Umbilical cord (tissue), 2 donors: Measurements from ENCODE around the gene HLA-DQA2. TPM values are rescaled to one million over a fixed set of nuclear protein-coding genes. Genes with fewer than 3 reads are reported as not detected.
"Not testable (repeated sequence)": the region's sequence is repeated elsewhere in the genome, so short reads cannot be mapped to it uniquely, and the experiment has no call there.

Experiments
- DNase-seq: peaks from one replicate; pipeline ENCODE4 v3.0.0-alpha.2; 2015; ENCODE audit warnings: low spot score
- total RNA-seq: library from RNA; depleted of rRNA; stranded (reverse); fragments of >200 nt; gene quantifications from one replicate; pipeline ENCODE4 v1.2.3, GENCODE V29; 2014; ENCODE audit warnings: low replicate concordance; ENCODE audit not compliant: insufficient read depth

HLA-DQA2 gene
- not detected for total RNA-seq

GRCh38 chr6:32741031-32741960 is at the start of gene HLA-DQA2:
Gene HLA-DQA2, plus strand, starts transcription at chr6:32741391. Its CDS starts 53 bp downstream, at chr6:32741444.
- DNase-seq, result no peak

- DNase-seq, result no peak
Measured at GRCh38 chr6:32692019-32692418, 49.2 kb upstream of the HLA-DQA2 start.

DNA sequence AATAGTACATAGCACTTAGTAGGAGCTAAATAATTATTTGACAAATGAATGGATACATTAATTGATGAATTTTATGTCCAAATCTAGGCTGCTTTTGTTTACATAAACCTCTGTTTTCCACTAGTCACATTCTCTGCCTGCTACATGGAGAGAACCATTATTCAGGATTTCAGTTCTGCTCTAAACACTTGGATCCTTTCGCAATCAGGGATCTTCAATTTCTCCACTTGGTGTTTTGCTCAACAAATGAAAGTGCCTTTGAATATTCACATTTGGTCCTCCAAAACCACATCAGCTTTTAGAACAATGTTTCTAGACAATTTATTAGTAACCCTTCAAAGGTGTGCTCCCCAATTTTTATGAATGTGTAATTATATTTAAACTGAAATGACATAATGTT is 44.2 kb upstream of the HLA-DQA2 start:
- DNase-seq, result no peak

GRCh38 chr6:32700391-32701040 is 40.7 kb upstream of the HLA-DQA2 start:
- DNase-seq, result peak; percentile 58

DNA sequence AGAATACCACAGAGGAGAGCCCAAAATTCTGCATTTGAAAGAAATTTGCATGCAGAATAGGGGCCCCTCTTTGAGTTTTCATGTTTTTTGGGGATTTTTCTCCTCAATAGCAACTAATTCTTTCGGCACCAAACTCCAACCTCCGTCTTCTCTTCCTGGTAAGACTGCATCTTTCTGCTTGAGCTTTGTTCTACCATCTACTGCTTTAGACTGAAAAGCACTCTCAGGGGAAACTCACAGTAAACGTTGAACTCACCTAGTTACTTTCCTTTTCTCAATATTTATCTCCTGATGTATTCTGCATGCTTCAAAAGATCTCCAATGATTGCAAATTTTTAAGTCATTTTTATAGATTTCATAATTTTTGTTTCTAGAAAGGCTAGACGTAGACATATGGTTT is 37.8 kb upstream of the HLA-DQA2 start:
- DNase-seq, result no peak

DNA sequence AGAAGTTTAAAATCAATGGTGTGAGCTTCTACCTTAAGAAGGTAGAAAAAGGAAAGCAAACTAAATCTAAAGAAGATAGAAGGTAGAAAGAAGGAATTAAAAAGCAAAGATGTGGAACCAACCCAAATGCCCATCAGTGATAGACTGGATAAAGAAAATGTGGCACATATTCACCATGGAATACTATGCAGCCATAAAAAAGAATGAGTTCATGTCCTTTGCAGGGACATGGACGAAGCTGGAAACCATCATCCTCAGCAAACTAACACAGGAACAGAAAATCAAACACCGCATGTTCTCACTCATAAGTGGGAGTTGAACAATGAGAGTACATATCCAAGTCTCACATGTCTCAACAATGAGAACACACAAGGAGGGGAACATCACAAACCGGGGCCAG is 36.0 kb upstream of the HLA-DQA2 start:
- not testable (repeated sequence) for DNase-seq

DNA sequence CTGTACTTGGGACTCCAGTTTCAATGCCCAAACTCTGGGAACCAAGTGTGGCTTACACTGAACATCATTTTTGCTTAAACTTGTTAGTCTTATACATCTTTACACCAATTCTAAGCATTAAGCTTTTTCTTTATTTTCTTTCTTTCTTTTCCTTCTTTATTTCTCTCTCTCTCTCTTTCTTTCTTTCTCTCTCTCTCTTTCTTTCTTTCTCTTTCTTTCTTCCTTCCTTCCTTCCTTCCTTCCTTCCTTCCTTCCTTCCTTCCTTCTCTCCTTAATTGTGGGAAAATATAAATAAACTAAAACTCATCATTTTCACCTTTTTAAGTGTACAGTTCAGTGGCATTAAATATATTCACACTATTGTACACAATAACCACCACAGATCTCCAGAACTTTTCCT is 31.6 kb upstream of the HLA-DQA2 start:
- no peak for DNase-seq

- no peak for DNase-seq
Measured at GRCh38 chr6:32713241-32713640, 27.9 kb upstream of the HLA-DQA2 start.

DNA sequence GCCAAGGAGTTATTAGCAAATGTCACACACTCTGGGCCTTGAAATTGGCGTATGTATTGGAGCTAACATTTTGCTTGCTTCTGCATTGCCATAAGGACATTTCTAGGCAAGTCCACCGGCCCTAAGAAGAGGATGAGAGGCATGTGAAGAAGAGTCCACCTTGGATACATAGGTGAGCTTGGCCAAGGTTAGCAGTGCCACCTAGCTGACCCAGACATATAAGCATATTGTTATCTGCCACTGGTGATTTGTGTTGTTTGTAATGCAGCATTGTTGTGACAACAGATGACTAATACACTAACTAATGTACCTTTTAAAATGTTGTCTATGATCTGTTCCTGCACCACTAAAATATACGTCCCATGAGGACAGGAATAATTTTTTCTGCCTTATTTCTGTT is 24.8 kb upstream of the HLA-DQA2 start:
- DNase-seq, result no peak

DNA sequence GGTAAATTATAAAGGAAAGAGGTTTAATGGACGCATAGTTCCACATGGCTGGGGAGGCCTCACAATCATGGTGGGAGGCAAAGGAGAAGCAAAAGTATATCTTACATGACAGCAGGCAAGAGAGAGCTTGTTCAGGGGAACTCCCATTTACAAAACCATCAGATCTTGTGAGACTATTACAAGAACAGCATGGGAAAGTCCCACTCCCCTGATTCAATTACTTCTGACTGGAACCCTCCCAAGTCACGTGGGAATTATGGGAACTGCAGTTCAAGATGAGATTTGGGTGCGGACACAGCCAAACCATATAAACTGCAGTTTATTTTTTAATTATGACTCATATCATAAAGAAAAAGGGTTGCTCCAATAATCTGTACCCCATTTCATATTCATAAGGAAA is 22.3 kb upstream of the HLA-DQA2 start:
- no peak for DNase-seq

DNA sequence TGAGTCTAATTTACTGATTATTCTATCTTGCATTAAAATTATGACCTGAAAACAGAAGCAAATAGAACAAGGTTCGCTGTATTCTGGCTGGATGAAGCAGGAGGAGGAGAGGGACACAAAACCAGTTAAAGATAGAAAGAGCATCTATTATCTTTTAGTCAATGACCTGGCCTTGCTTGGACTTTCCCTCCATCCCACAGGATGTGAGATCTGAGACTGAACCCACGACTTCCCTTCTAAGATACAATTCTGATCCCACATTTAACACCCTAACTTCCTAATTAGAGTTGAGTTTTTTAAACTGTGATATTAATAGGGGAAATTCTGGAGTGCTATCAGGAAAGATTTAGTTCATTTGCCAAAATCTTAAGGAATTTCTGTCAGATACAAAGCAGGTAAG is 3.1 kb upstream of the HLA-DQA2 start:
- no peak for DNase-seq

DNA sequence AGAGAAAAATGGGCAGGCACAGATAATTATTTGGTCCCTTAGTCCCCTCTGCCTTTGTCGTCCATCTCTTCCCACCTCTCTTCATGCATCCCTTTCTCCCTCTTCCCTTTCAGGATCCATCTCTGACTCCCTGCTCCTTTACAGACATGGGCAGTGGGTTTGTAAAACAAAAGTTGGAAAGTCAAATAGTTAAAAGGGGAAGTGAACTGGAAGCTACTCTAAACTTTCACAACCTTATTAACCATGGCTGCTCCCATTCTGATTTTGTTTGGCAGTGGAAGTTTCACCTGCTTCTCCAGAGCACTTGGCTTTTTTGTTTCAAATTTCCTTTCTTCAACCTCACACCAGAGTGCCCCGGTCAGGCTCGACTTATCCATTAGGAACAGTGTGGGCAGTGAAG is 1.2 kb downstream of the HLA-DQA2 start:
- DNase-seq, result no peak

DNA sequence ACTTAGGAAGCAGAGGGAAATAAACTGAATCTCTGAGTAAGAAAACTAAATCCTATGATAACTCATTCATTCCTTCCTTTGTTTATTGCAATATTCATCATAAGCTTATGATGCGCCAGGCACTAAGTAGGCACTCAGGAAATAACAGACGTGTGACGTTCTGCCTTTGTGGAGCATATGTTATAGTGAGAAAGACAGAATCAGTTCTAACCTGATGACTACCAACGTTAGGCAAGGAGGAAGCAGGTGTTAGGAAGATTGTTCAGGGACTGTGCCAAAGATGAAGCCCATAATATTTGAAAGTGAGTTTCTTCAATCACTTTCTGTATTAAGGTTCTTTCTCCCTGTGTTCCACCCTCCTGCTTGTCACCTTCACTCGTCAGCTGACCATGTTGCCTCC is 3.6 kb downstream of the HLA-DQA2 start:
- no peak for DNase-seq

DNA sequence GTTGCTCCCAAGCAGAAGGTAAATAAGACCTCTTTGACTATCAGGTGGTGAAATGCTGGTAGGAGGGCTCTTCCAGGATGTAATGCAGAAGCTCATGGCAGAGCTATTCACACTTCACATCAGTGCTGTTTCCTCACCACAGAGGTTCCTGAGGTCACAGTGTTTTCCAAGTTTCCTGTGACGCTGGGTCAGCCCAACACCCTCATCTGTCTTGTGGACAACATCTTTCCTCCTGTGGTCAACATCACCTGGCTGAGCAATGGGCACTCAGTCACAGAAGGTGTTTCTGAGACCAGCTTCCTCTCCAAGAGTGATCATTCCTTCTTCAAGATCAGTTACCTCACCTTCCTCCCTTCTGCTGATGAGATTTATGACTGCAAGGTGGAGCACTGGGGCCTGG is 4.5 kb downstream of the HLA-DQA2 start:
- not testable (repeated sequence) for DNase-seq

DNA sequence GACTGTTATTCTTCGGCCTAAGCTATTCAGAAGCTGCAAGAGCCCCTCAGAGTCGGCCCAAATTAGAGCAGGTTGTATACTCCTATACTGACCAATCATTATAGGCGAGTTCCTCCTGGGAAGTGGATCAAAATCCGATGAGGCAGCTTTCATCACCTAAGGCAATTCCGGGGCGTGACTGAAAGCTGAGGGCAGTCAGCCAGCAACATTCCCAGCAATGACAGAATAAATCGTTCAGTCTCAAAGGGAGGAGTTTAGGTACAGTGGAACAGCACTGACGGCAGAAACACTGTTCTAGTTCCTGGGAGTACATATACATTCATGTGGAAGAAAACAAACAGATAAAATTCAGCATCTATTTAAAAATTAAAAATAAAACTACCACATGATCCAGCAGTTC is 11.4 kb downstream of the HLA-DQA2 start:
- DNase-seq, result no peak

- DNase-seq, result no peak
Measured at GRCh38 chr6:32759669-32760068, 18.5 kb downstream of the HLA-DQA2 start.

GRCh38 chr6:32761072-32761471 is 19.9 kb downstream of the HLA-DQA2 start:
- DNase-seq, result no peak

GRCh38 chr6:32761548-32761947 is 20.4 kb downstream of the HLA-DQA2 start:
- no peak for DNase-seq

- DNase-seq, result no peak
Measured at GRCh38 chr6:32763421-32763820, 22.2 kb downstream of the HLA-DQA2 start, which contains the start of gene HLA-DQB2. Gene HLA-DQB2, minus strand, starts transcription at chr6:32763532. Its CDS starts 62 bp downstream, at chr6:32763470.

GRCh38 chr6:32764048-32764447 is 22.9 kb downstream of the HLA-DQA2 start:
- DNase-seq, result no peak

DNA sequence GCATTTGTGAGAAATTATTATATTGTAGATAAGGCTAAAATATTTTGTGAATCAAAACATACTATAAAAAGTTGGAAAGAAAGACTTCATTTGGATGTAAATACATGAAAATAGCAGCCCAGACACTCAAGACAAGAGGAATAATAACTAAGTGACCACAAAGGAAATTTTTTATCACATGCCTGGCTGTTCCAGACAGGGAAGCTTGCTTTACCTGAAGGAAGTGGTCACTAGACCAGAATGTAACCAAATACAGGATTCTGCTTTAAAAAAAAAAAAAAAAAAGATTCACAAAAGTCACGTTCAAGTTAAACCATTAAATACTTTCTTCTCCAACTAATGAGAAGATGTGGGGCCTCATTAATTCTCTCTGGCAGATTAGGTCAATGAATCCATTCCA is 31.5 kb downstream of the HLA-DQA2 start:
- no peak for DNase-seq

GRCh38 chr6:32774426-32774825 is 33.2 kb downstream of the HLA-DQA2 start:
- DNase-seq, result no peak

DNA sequence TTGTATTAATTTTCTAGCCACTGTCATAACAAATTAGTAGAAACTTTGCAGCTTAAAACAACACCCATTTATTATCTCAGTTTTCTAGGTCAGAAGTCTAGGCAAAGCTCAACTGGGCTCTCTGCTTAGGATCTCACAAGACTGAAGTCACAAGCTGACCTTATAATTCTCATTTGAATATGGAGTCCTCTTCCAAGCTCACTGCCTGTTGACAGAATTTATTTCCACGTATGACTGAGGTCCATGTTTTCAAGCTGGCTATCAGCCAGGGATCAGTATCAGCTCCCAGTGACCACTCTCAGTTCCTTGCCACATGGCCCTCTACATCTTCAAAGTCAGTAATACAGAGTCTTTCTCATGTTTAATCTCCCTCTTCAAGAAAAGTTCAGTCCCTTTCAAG is 33.9 kb downstream of the HLA-DQA2 start:
- DNase-seq, result no peak
